Natural killer cell (primary cell): Measurements from ENCODE around the gene SOBP. TPM values are rescaled to one million over a fixed set of nuclear protein-coding genes. Genes with fewer than 3 reads are reported as not detected.

Experiments used
- ATAC-seq, 3 donors: fragments of 150-1000 bp in 2 of 3; fragments of 200-7000 bp in 1 of 3; cut with Tn5 transposase; 1 replicate in 1 of 3; 2 replicates in 2 of 3; pipeline ENCODE4 v1.10.0; 2021; ENCODE audit warnings: mild to moderate bottlenecking in 2 of 3, moderate library complexity in 2 of 3
- DNase-seq, 2 donors: peaks; one replicate each; pipeline versions ENCODE4 v3.0.0 to v3.0.0-alpha.2; 2013 to 2021; ENCODE audit warnings: mixed read lengths in 1 of 2
- H3K27ac ChIP-seq: one replicate; pipeline ENCODE4 v1.5.1; 2013; ENCODE audit warnings: mild to moderate bottlenecking, low read length
- H3K27me3 ChIP-seq: one replicate; pipeline ENCODE4 v1.6.1; 2013; ENCODE audit warnings: low read length; ENCODE audit not compliant: control insufficient read depth, insufficient read depth
- H3K36me3 ChIP-seq: one replicate; pipeline ENCODE4 v1.6.1; 2013; ENCODE audit warnings: low read length; ENCODE audit not compliant: control insufficient read depth, insufficient read depth
- H3K4me1 ChIP-seq: one replicate; pipeline ENCODE4 v1.6.1; 2013; ENCODE audit warnings: low read length; ENCODE audit not compliant: control insufficient read depth, insufficient read depth
- H3K4me3 ChIP-seq: one replicate; pipeline ENCODE4 v1.5.1; 2013; ENCODE audit warnings: low read length
- H3K9me3 ChIP-seq: one replicate; pipeline ENCODE4 v1.6.1; 2013; ENCODE audit warnings: low read length; ENCODE audit not compliant: control insufficient read depth, insufficient read depth
- H3K27ac Mint-ChIP-seq, 2 donors: one replicate each; pipeline ENCODE4 v1.8.0; 2022; ENCODE audit warnings: mild to moderate bottlenecking in 2 of 2, mixed read lengths in 2 of 2, moderate library complexity in 1 of 2
- H3K27me3 Mint-ChIP-seq, 2 donors: one replicate each; pipeline ENCODE4 v1.8.0; 2022; ENCODE audit warnings: low read depth in 2 of 2, mixed read lengths in 2 of 2
- H3K36me3 Mint-ChIP-seq: one replicate; pipeline ENCODE4 v1.8.0; 2022; ENCODE audit warnings: mixed read lengths
- H3K4me1 Mint-ChIP-seq, 2 donors: one replicate each; pipeline ENCODE4 v1.8.0; 2022; ENCODE audit warnings: mixed read lengths in 2 of 2
- H3K4me3 Mint-ChIP-seq: one replicate; pipeline ENCODE4 v1.8.0; 2022; ENCODE audit warnings: mild to moderate bottlenecking, moderate library complexity, mixed read lengths
- H3K9me3 Mint-ChIP-seq, 2 donors: one replicate each; pipeline ENCODE4 v1.8.0; 2022; ENCODE audit warnings: mixed read lengths in 2 of 2
- CTCF ChIP-seq: fragments of 200-600 bp; IDR thresholded peaks from one replicate; pipeline ENCODE4 v1.8.0; 2022; ENCODE audit warnings: antibody characterized with exemption
- WGBS: methylation state at CpG from one replicate; pipeline ENCODE4 v1.1.7; 2013; ENCODE audit warnings: missing lambda C conversion rate; ENCODE audit not compliant: insufficient coverage; 5-methylcytosine and 5-hydroxymethylcytosine counted together
- intact Hi-C: fragments of 100-400 bp; cut with micrococcal nuclease; formaldehyde crosslinking; loops from one replicate; pipeline ENCODE4 v1.14.2; 2022
- total RNA-seq, 4 donors: library from RNA; stranded (reverse); fragments of 120-200 nt in 1 of 4; gene quantifications; one replicate each; pipeline versions ENCODE4 v1.2.3 to v1.2.4, GENCODE V29; 2013 to 2022

SOBP gene
- total RNA-seq, 3 donors from 2014 or later (not counting 1 experiment from before 2014, with no cell fraction given), result 0.16 TPM; not detected in 1

GRCh38 chr6:107607116-107607515, 117.2 kb downstream of the SOBP start:
- Mint-ChIP-seq H3K4me3 (no peak overlapping the region), H3K9me3 (no peaks in the 10 kb centered on the region), H3K4me1 (no peaks in the 10 kb centered on the region), H3K36me3 (no peaks in the 10 kb centered on the region), H3K27me3 (peaks cover 3% of the 10 kb centered on the region in 2 donors), H3K27ac (no peak overlapping the region)
- Histone ChIP-seq H3K27me3 (no peaks in the 10 kb centered on the region), H3K27ac (no peak overlapping the region), H3K36me3 (no peaks in the 10 kb centered on the region), H3K4me1 (no peaks in the 10 kb centered on the region), H3K9me3 (no peaks in the 10 kb centered on the region), H3K4me3 (no peak overlapping the region)
- no peak for TF ChIP-seq CTCF
- no peak for DNase-seq
- intact Hi-C loops, result no loop called here
- ATAC-seq, result no peak
- 87% methylated on average over 2 of the region's 4 CpGs for WGBS

GRCh38 chr6:107611094-107611810, 121.3 kb downstream of the SOBP start:
- H3K36me3 Mint-ChIP-seq, result no peaks in the 10 kb centered on the region
- H3K4me3 ChIP-seq, result no peak overlapping the region
- no peaks in the 10 kb centered on the region for H3K27me3 ChIP-seq
- H3K27ac ChIP-seq, result no peak overlapping the region
- no peak for ATAC-seq
- DNase-seq, result no peak
- no peaks in the 10 kb centered on the region for H3K4me1 ChIP-seq
- H3K27me3 Mint-ChIP-seq, result peaks cover 4 to 10% of the 10 kb centered on the region in 2 donors
- H3K36me3 ChIP-seq, result no peaks in the 10 kb centered on the region
- 92% methylated on average over 11 of the region's 11 CpGs for WGBS
- TF ChIP-seq CTCF, result no peak
- H3K4me3 Mint-ChIP-seq, result no peak overlapping the region
- H3K4me1 Mint-ChIP-seq, result no peaks in the 10 kb centered on the region
- intact Hi-C loops, result no loop called here
- H3K9me3 ChIP-seq, result no peaks in the 10 kb centered on the region
- no peaks in the 10 kb centered on the region for H3K9me3 Mint-ChIP-seq
- no peak overlapping the region for H3K27ac Mint-ChIP-seq

GRCh38 chr6:107612762-107613415, 123.0 kb downstream of the SOBP start:
- intact Hi-C loops, result no loop called here
- Histone ChIP-seq H3K27ac (no peak overlapping the region), H3K36me3 (no peaks in the 10 kb centered on the region), H3K4me1 (no peaks in the 10 kb centered on the region), H3K4me3 (no peak overlapping the region), H3K27me3 (no peaks in the 10 kb centered on the region), H3K9me3 (no peaks in the 10 kb centered on the region)
- no peak overlapping the region for H3K27ac Mint-ChIP-seq
- WGBS, result 91% methylated on average over 3 of the region's 3 CpGs
- DNase-seq (no peak), ATAC-seq (no peak)
- H3K4me1 Mint-ChIP-seq, result no peaks in the 10 kb centered on the region
- H3K4me3 Mint-ChIP-seq, result no peak overlapping the region
- no peaks in the 10 kb centered on the region for H3K36me3 Mint-ChIP-seq
- TF ChIP-seq CTCF, result no peak
- peaks cover 4 to 10% of the 10 kb centered on the region in 2 donors for H3K27me3 Mint-ChIP-seq
- no peaks in the 10 kb centered on the region for H3K9me3 Mint-ChIP-seq
